ENCODE measurements around the gene SPHKAP.

SPHKAP gene

GRCh38 chr2:228092056-228092455 lies 89.4 kb downstream of the SPHKAP start:
- TF ChIP-seq TAF1 (IDR thresholded peaks at IDR 0.05; ENCODE audit: low read depth) (no peak), NFIC (IDR thresholded peaks at IDR 0.05) (no peak), CEBPB (IDR thresholded peaks at IDR 0.05) (no peak), RAD21 (IDR thresholded peaks at IDR 0.05; ENCODE audit: low read depth) (no peak), FOXM1 (IDR thresholded peaks at IDR 0.05; ENCODE audit: borderline replicate concordance, low read depth) (no peak)
- TF ChIP-seq, protein P1, sequence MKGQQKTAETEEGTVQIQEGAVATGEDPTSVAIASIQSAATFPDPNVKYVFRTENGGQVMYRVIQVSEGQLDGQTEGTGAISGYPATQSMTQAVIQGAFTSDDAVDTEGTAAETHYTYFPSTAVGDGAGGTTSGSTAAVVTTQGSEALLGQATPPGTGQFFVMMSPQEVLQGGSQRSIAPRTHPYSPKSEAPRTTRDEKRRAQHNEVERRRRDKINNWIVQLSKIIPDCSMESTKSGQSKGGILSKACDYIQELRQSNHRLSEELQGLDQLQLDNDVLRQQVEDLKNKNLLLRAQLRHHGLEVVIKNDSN (IDR thresholded peaks at IDR 0.05) = no peak

- TF ChIP-seq, protein P2, sequence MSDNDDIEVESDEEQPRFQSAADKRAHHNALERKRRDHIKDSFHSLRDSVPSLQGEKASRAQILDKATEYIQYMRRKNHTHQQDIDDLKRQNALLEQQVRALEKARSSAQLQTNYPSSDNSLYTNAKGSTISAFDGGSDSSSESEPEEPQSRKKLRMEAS (IDR thresholded peaks at IDR 0.05) = no peak
- TF ChIP-seq EP300 (IDR thresholded peaks at IDR 0.05; ENCODE audit: borderline replicate concordance) = no peak
- no peak for TF ChIP-seq EGR1 (IDR thresholded peaks at IDR 0.05)
- no peak for TF ChIP-seq YY1 (IDR thresholded peaks at IDR 0.05; ENCODE audit: low read depth)
- TF ChIP-seq CREB1 (IDR thresholded peaks at IDR 0.05; ENCODE audit: low read depth) = no peak
- no peak for TF ChIP-seq TAF1 (IDR thresholded peaks at IDR 0.05; ENCODE audit: low read depth)
- TF ChIP-seq TCF12 (IDR thresholded peaks at IDR 0.05; ENCODE audit: low read depth) = no peak
- TF ChIP-seq ZBTB7A (IDR thresholded peaks at IDR 0.05; ENCODE audit: low read depth) = no peak
- TF ChIP-seq TEAD4 (IDR thresholded peaks at IDR 0.05) = no peak
- no peak for TF ChIP-seq NFIC (IDR thresholded peaks at IDR 0.05)
Measured at GRCh38 chr2:228086561-228086960, 94.9 kb downstream of the SPHKAP start.

DNA sequence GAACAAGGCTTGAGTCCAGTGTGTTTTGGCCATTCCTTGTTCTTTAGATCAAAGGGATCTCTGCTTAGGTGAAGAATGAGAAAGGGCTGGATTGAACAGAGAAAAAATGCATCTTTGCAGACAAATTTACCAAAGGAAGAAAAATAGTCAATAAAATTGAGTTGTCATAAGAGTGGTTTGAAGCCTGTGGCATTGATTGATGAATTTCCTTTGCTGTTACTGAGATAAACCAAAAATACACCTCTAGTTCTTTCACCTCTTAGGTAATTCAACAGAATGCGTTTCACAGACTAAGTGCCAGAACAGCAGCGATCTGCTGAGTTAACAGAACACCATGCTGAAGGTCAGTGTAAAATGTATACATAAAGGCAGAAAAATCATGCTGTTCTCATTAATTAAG lies 96.8 kb downstream of the SPHKAP start:
- TF ChIP-seq RAD21 (IDR thresholded peaks at IDR 0.05; ENCODE audit: low read depth) (no peak), EP300 (IDR thresholded peaks at IDR 0.05; ENCODE audit: borderline replicate concordance) (no peak), TEAD4 (IDR thresholded peaks at IDR 0.05) (no peak), TCF12 (IDR thresholded peaks at IDR 0.05; ENCODE audit: low read depth) (no peak), ZBTB7A (IDR thresholded peaks at IDR 0.05; ENCODE audit: low read depth) (no peak), CREB1 (IDR thresholded peaks at IDR 0.05; ENCODE audit: low read depth) (no peak), TAF1 (IDR thresholded peaks at IDR 0.05; ENCODE audit: low read depth) (no peak), YY1 (IDR thresholded peaks at IDR 0.05; ENCODE audit: low read depth) (no peak), EGR1 (IDR thresholded peaks at IDR 0.05) (no peak), CEBPB (IDR thresholded peaks at IDR 0.05) (no peak), FOXM1 (IDR thresholded peaks at IDR 0.05; ENCODE audit: borderline replicate concordance, low read depth) (no peak), NFIC (IDR thresholded peaks at IDR 0.05) (no peak)
- TF ChIP-seq, protein P2 (IDR thresholded peaks at IDR 0.05) = no peak
- TF ChIP-seq, protein P1 (IDR thresholded peaks at IDR 0.05) = no peak
- TF ChIP-seq, protein P3, sequence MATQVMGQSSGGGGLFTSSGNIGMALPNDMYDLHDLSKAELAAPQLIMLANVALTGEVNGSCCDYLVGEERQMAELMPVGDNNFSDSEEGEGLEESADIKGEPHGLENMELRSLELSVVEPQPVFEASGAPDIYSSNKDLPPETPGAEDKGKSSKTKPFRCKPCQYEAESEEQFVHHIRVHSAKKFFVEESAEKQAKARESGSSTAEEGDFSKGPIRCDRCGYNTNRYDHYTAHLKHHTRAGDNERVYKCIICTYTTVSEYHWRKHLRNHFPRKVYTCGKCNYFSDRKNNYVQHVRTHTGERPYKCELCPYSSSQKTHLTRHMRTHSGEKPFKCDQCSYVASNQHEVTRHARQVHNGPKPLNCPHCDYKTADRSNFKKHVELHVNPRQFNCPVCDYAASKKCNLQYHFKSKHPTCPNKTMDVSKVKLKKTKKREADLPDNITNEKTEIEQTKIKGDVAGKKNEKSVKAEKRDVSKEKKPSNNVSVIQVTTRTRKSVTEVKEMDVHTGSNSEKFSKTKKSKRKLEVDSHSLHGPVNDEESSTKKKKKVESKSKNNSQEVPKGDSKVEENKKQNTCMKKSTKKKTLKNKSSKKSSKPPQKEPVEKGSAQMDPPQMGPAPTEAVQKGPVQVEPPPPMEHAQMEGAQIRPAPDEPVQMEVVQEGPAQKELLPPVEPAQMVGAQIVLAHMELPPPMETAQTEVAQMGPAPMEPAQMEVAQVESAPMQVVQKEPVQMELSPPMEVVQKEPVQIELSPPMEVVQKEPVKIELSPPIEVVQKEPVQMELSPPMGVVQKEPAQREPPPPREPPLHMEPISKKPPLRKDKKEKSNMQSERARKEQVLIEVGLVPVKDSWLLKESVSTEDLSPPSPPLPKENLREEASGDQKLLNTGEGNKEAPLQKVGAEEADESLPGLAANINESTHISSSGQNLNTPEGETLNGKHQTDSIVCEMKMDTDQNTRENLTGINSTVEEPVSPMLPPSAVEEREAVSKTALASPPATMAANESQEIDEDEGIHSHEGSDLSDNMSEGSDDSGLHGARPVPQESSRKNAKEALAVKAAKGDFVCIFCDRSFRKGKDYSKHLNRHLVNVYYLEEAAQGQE (IDR thresholded peaks at IDR 0.05; ENCODE audit: low read depth) = no peak

- TF ChIP-seq ZBTB7A (IDR thresholded peaks at IDR 0.05; ENCODE audit: low read depth) = no peak
- no peak for TF ChIP-seq TCF12 (IDR thresholded peaks at IDR 0.05; ENCODE audit: low read depth)
- no peak for TF ChIP-seq FOXM1 (IDR thresholded peaks at IDR 0.05; ENCODE audit: borderline replicate concordance, low read depth)
- TF ChIP-seq EGR1 (IDR thresholded peaks at IDR 0.05) = no peak
- no peak for TF ChIP-seq CREB1 (IDR thresholded peaks at IDR 0.05; ENCODE audit: low read depth)
- no peak for TF ChIP-seq RAD21 (IDR thresholded peaks at IDR 0.05; ENCODE audit: low read depth)
- TF ChIP-seq CEBPB (IDR thresholded peaks at IDR 0.05) = no peak
- no peak for TF ChIP-seq NFIC (IDR thresholded peaks at IDR 0.05)
- TF ChIP-seq, protein P1 (IDR thresholded peaks at IDR 0.05) = no peak
- TF ChIP-seq TEAD4 (IDR thresholded peaks at IDR 0.05) = no peak
- no peak for TF ChIP-seq TAF1 (IDR thresholded peaks at IDR 0.05; ENCODE audit: low read depth)
- TF ChIP-seq, protein P2 (IDR thresholded peaks at IDR 0.05) = no peak
- TF ChIP-seq EP300 (IDR thresholded peaks at IDR 0.05; ENCODE audit: borderline replicate concordance) = no peak
- TF ChIP-seq, protein P3 (IDR thresholded peaks at IDR 0.05; ENCODE audit: low read depth) = no peak
- TF ChIP-seq YY1 (IDR thresholded peaks at IDR 0.05; ENCODE audit: low read depth) = no peak
Measured at GRCh38 chr2:228083131-228083530, 98.4 kb downstream of the SPHKAP start.

DNA sequence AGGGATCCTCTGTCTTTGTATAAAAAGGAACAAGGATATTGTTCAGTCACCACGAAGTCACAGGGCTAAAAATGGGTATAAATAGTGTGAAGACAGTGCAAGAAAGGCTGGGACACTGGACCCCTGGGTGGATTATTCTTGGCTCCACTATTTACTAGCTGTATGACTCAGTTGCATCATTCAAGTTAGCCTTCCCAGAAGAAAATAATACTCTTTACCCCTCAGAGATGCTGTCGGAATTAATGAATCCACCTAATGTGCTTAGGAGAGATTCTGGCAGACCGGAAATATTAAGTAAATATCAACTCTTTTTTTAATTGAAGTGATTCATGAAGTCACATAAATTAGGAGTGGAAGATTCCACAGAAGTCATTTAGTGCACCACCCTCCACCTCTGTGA lies 98.9 kb downstream of the SPHKAP start:
- TF ChIP-seq, protein P2 (IDR thresholded peaks at IDR 0.05) = no peak
- TF ChIP-seq NFIC (IDR thresholded peaks at IDR 0.05) (no peak), EGR1 (IDR thresholded peaks at IDR 0.05) (no peak), FOXM1 (IDR thresholded peaks at IDR 0.05; ENCODE audit: borderline replicate concordance, low read depth) (no peak), EP300 (IDR thresholded peaks at IDR 0.05; ENCODE audit: borderline replicate concordance) (no peak), TCF12 (IDR thresholded peaks at IDR 0.05; ENCODE audit: low read depth) (no peak)
- TF ChIP-seq, protein P1 (IDR thresholded peaks at IDR 0.05) = no peak
